ENCODE results near the gene CD81.
A peak's percentile ranks its signal among the peaks of the same experiment; 100 is the strongest.

CD81 gene

DNA sequence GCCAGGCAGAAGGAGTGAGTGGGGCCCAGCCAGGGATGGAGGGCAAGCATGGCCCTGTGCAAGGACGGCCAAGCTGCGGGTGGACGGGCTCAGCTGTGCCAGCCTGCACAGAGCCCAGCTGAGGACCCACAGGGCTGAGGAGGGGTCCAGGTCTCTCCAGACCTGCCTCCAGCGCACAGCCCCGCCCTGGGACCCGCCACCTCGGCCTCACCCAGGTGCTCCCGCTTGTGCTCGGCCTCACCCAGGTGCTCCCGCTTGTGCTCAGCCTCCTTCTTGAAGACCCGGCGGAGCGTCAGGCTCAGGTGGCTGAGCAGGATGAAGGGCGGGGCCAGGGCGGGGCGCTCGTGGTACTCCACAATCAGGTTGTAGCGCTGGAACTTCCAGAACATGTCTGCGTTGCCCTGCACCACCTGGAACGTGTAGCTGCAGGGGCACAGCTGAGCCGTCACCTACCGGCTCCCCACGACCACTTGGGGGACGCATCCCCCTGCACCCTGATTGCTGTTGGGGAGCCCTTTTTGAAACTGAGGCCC is 29.8 kb downstream of the CD81 start:
- no peak for DNase-seq (ENCODE audit: low spot score)

- no peak for DNase-seq (ENCODE audit: low spot score)
Observed at GRCh38 chr11:2408671-2409070, 31.6 kb downstream of the CD81 start.

GRCh38 chr11:2409126-2409525 is 32.0 kb downstream of the CD81 start:
- no peak for DNase-seq (ENCODE audit: low spot score)

DNA sequence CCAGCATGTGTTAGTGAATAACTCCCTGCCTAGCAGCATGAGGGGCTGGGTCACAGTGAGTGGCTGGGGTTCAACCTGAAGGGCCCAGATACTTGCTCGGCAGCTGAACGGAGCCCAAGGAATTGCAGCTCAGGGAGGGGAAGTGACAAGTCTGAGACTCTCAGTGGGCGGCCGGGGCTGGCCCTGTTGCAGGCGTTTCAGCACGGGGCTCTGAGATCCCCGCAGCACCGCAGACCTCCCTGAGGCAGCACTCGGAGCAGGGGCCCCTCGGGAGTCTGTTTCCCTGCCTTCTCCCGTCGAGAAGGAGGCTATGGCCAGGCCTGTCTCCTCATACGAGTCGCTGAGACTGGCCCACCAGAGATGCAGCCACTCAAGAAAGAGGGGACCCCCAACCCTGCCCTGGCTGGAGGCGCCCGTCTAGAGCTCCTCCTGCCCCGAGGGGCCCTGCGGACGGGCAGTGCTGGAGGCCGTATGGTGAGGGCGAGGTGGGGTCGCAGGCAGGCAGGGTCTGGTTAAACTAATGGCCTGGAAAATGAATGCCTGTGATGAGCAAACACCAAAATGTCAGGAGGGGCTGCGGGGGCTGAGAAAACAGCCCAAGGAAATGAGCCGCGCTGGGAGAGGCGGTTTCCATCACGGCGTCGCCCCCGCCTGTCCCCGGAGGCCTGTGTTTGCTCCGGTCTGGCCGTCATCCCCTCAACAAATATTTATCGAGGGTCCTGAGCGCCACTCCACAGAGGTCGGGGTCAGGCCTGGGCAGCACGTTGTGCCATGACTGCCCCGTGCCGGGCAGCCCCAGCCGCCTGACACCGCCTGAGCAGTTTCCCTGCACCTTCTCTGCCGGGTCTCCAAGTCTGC is 32.7 kb downstream of the CD81 start:
- DNase-seq (ENCODE audit: low spot score): no peak

DNA sequence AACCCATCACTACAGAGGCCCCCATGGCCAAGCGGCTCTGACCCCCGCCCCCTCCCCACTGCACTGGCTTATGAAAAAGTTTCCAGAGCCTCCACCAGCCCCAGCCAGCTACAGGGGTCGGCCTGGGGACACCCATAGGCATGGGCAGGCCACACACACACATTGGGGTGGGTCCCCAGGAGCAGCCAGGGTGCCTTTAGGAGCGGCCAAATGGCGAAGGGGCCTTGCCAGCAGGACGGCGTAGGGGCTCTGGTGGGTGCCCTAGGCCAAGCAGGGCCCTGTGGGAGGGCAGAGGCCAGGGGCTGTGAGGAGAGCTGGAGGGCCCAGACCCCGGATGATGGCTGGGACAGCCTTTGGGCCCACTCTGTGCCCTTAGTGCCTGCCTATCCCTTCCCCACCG is 33.5 kb downstream of the CD81 start:
- DNase-seq (ENCODE audit: low spot score): no peak

DNA sequence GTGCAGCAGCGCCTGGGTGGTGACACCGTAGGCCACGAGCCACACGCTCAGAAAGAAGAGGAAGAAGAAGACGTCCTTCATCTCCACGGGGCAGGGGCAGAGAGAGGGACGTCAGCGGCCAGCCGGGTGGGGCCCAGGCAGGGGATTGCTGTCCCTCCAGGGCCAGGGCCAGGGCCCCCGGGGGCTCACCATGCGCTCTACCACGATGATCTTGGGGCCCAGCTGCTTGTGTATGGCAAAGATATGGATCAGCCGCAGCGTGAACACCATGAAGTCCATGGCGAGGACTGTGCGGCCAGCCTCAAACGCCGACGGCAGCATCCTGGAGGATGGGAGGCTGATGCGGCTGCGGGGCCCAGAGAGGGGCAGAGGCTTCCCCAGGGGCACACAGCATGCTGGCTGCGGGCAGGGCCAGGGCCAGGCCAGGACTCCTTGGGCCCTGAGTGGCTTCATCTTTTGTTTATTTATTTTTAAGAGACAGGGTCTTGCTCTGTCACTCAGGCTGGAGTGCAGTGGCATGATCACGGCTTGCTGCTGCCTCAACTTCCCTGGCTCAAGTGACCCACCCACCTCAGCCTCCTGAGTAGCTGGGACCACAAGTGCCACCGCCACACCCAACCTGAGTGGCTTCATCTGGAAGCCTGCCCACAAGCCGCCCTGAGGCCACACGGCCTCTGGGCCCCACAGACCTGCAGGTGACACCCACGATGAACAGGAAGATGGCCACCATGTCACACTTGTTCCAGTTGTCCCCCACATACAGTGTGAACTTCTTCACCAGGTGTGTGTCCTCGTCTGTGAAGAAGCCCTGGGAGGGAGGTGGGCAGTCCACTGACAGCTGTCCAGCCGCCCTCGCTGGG is 34.6 kb downstream of the CD81 start:
- no peak for DNase-seq (ENCODE audit: low spot score)

DNA sequence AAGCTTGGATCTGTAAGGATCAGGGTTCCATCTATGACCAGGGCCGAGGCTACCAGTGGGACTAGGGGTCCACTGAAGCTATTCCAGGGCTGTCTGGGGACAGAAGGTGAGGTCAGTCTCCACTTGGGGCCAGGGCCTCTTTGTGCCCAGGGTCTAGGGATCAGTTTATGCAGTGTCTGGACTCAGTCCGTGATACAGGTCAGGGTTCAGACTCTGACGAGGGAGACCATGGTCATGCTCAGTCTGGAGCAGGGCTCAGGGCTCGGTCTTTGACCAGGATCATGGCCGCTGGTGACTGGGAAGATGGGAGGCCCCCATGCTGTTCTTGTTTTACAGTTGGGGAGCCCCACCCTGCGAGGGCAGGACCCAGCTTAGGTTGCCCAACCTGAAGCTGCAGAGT is 35.2 kb downstream of the CD81 start:
- DNase-seq (ENCODE audit: low spot score): no peak

DNA sequence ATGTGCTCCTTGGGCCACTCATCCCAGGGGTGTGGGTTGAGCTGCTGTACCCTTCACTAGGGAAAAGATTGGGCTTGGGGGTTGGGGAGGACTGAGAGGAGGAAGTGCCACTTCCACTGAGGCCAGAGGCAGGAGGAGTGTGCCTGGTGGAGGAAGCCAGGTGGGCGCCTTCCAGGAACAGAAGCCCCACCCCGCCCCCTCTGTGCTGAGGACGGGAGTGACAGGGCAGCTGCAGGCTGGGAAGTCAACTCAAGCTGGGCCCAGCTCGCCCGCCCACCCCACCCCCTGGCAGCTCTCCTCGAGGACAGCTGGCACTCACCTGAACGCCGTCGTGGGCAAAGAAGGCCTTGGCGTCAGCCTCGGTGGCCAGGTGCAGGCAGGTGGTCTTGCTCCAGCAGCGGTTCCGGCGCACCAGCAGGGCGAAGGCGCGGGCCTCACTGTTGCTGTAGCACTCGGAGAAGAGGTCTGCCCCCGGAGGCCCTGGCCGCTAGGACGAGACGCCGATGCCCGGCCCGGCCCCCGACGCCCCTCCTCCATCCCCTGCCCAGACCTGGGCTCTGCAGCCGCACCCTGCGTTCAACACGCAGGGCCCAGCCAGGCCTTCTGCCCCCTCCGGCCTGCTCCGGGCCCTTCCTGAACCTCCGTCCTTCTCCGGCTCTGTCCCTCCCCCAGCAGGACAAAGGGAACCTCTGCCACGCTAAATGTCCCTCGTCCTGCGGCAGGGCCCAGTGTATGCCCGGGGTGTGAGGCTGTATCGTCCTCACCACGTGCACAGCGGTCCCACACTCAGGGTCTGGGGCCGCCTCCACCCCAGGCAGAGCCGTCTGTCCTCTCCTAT is 36.9 kb downstream of the CD81 start:
- no peak for DNase-seq (ENCODE audit: low spot score)

GRCh38 chr11:2414616-2415015 is 37.5 kb downstream of the CD81 start:
- no peak for DNase-seq (ENCODE audit: low spot score)

DNA sequence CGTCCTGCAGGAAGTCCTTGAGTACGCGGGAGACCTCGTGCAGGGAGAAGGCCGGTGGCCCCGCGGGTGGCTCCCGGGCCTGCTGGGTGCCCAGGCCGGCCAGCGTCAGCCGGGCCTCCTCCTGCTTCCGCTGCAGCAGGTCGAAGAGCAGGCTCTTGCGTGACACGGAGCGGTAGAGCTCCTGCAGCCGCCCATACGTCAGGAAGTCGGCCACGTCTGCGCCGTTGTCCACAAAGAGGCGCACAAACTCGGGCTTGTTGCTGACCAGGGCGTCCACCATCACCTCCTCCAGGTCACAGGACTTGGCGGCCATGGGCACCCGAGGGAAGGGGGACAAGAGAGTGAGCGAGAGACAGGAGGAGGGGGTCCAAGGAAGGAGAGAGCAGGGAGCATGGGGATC is 38.1 kb downstream of the CD81 start:
- DNase-seq (ENCODE audit: low spot score): no peak

- no peak for DNase-seq (ENCODE audit: low spot score)
Observed at GRCh38 chr11:2415601-2416380, 38.7 kb downstream of the CD81 start.

GRCh38 chr11:2416765-2417164 is 39.7 kb downstream of the CD81 start:
- no peak for DNase-seq (ENCODE audit: low spot score)

GRCh38 chr11:2417856-2418692 is 41.0 kb downstream of the CD81 start:
- no peak for DNase-seq (ENCODE audit: low spot score)

GRCh38 chr11:2418693-2419360 is 41.7 kb downstream of the CD81 start:
- DNase-seq (ENCODE audit: low spot score): no peak

DNA sequence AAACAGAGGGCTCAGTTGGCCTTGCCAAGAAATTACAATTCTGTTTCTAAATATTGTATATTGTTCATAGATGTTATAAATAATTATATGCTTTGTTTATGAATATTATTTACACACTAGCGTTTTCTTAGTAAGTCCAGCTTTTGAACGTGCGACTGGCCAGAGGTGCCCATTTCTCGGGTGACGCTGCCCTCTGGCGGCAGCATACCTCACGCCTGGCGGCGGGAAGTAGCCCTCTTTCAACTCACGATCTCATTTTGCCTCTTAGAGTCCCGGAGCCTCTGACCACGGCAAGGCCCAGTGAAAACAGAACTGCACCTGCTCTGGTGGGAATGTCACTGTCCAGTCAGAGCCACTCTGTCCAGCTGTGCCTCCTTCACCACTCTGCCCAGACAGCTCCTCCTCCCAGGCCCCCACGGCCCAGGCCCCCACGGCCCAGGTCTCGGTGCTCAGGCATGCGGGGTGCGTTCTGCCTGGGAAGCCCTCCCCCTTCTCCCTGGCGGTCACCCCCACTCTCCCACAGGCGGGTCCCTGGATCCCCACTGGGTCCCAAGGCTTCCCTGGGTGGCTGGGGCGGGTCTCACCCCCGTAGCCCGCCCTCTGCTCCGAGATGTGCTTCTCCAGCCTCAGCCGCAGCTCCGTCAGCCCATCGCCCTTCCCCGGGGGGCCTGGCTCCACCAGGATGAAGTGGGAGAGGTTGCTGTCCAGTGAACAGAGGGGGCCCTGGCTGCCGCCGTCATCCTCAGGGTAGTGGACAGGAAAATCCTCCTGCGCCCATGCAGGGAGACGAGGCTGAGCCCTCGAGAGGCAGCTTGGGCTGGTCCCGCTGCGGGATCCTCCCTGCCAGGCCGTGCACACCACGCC is 42.8 kb downstream of the CD81 start:
- peak; percentile 80 for DNase-seq (ENCODE audit: low spot score)

DNA sequence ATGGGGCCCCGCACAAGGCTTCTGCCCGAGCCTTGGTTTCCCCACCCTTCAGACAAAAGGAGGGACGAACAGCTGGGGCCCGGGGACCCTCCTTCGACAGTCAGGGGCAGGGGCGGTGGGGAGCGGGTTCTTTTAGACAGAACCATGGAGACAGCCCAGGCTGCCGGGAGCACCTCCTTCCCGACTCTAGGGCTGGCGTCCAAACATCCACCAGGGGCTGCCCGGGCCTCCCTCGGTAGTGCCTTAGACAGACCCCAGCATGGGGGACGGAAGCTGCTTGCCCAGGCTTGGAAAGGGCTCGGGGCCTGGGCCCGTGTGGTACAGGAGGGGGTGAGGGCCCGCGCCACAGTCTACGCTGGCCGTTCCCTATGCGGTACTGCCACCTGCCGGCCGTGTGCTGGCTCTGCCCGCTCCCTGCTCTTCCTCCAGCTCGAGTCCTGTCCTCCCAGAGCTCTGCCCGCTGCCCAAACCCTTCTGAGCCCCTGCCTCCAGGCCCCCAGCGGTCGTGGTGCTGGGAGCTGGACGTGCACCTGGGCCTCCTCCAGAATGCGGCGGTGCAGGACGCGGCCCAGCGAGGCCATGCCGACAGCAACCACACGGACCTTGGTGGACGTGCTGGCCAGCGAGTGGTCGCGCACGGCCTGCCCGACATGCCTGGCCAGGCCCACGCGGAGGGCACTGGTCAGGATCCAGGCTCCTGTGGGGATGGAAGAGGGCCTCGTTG is 43.6 kb downstream of the CD81 start:
- DNase-seq (ENCODE audit: low spot score): peak; percentile 82

- DNase-seq (ENCODE audit: low spot score): no peak
Observed at GRCh38 chr11:2421226-2421994, 44.3 kb downstream of the CD81 start.
